Activated CD4-positive, alpha-beta T cell treated with anti-CD3 and anti-CD28 coated beads, Interleukin-2, amount 50 U/mL, for 24 hours (primary cell): Measurements from ENCODE around the gene FOXP2.
"Not testable (repeated sequence)": the region's sequence is repeated elsewhere in the genome, so short reads cannot be mapped to it uniquely, and the experiment has no call there.

Experiments used
- DNase-seq, 2 donors: peaks; one replicate each; pipeline ENCODE4 v3.0.0-alpha.2; 2020; ENCODE audit warnings: low read depth in 1 of 2, low spot score in 1 of 2

The FOXP2 gene

DNA sequence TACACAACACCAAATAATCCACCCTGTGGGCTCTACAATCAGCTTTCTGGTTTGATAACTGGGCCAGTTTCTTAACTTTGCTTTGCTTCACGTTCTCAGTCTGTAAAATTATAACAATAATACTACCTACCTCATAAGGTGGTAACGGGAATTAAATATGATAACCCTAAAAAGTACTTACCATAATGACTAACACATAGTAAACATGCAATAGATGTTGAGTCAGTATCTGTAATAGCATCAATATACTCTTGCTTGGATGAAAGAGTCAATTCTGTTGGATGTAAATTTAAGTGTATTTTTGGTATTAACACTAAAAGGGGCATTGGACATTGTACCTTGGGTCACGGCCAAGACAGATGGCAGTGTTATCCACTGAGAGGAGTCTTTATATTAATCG is 160.5 kb downstream of the FOXP2 start:
- DNase-seq: no peak

DNA sequence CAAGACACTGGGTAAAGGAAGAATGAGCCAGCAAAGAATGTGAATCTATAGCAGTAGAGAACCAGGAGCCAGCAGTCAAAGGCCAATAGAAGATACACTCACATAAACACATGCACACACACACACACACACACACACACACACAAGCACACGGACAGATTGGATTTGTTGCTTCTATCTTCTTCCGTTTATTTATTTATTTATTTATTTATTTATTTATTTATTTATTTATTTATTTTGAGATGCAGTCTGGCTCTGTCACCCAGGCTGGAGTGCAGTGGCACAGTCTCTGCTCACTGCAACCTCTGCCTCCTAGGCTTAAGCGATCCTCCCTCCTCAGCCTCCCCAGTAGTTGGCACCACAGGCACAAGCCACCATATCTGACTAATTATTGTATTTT is 166.3 kb downstream of the FOXP2 start:
- DNase-seq: not testable (repeated sequence)

DNA sequence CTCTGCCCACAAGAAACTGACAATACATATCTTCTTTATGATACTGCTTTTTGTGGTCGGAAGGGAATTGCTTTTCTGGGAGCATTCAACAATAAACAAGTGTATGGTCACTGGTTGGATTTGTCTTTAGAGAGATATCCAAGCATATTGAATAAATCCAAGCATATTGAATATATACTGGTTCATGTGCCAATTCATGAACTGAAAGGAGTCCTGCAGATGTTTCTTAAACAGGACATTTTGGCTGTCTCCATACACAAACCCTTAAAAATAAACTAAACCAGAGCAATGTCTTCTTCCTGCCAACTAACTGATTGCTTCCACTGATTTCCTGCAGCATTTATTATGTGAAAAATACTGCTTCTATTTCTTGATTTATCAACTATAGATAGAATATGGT is 173.9 kb downstream of the FOXP2 start:
- no peak for DNase-seq

DNA sequence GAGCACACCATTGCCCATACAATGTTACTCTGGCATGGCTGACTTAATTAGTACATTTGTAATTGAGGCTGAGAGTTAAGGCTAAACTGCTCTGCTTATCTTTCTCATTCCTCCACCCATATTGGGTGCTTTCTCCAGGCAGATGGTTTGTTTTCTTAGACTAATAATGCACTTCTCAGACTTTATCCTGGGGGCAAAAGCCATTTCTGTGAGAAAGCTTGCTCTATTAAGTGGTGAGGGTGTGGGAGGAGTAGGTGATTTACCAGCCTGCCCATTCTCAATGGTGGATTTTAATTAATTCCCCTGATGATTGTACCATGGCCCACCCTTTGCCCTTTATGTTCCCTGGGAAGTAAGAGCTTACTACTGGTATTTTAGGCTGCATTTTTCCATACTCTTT is 174.8 kb downstream of the FOXP2 start:
- DNase-seq: no peak

DNA sequence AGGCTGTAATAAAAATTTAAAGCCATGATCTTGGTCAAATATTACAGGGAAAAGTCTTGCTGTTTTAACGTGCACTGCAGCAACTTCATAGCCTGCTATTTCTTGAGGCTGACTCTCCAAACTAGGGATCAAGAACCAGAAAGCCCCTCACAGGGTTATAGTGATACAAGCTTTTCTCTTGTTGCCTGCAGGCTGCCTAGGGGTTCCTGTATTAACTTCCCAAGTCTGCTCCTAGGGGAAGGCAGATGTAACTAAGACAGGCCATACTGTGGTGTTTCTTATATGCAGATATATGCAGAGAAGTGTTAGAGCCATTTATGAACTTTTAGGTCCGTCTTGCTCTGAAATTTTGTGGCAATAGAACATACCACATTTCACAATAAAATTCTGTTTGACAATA is 175.7 kb downstream of the FOXP2 start:
- no peak for DNase-seq

DNA sequence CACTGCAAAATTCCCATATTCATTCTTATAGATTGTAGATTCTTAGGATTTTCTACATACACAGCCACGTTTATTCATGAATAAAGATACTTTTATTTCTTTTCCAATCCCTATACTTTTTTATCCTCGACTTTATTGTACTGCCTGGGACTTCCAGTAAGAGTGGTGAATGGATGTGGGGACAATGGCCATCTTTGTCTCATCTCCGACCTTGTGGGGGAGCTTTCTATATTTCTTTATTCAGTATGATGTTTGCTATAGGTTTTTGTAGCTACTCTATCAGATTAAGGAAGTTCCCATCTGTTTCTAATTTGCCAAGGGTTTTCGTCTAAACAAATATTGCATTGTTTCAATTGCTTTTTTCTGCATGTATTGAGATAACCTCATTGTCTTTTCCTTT is 184.3 kb downstream of the FOXP2 start:
- no peak for DNase-seq

DNA sequence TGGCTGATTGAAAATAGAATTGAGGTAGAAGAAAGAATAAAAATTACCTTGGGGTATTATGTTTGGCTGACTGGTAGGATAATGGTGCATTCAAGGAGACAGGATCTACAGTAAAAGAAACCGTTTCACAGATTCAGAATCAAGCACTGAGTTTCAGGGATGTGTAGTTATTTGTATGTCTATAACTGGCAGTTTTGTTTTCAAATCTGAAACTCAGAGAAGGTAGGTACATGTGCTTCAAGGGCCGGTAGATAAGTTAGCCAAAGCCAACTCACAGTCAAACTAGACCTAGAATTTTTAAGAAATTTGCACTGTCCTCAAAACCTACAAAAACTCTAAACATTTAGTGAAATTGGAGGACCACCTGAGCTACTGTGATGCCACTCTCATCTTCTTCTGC is 191.5 kb downstream of the FOXP2 start:
- DNase-seq: no peak

DNA sequence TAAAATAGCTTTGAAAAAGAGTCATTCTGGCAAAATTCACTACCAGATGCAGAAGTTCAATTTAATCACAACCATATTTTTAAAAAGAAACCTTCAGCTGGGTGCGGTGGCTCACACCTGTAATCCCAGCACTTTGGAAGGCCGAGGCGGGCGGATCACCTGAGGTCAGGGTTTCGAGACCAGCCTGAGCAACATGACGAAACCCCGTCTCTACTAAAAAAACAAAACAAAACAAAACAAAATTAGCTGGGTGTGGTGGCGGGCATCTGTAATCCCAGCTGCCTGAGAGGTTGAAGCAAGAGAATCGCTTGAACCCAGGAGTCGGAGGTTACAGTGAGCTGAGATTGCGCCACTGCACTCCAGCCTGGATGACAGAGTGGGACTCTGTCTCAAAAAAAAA is 194.2 kb downstream of the FOXP2 start:
- DNase-seq: not testable (repeated sequence)

DNA sequence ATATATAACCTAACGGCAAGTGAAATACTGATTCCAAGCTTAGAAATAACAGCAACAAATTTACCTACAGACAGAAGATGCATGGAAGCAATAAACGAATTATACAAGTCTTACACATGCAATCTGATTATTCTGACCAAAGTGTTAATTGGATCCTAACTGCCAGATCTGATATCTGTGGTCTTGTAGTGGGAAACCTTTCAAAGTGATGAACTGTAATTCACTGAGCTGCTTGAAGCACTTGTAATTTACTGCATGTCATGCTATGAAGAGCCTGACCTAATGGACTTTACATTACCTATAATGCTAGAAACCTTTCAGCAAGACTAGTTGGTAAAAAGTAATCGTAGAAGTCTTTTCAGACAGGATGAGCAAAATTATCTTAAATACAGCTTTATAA is 205.6 kb downstream of the FOXP2 start:
- DNase-seq: no peak

DNA sequence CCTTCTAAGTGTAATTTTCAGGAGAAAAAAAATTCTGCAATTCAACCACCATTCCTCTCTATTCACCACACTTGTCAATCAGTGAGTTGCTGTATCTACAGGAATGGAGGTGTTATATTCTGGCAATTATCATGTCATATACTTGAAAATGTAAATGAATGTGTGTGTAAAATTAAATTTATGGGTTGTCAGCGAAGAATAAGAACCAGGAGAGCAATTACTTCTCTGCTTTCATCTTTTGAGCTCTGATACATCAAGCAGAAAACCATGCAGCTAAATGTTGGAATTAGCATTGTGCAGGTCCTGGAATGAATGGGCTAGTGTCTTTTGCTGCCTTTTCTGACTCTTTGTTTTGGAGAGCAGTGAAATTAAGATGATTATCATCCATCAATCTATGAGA is 207.6 kb downstream of the FOXP2 start:
- DNase-seq: no peak

DNA sequence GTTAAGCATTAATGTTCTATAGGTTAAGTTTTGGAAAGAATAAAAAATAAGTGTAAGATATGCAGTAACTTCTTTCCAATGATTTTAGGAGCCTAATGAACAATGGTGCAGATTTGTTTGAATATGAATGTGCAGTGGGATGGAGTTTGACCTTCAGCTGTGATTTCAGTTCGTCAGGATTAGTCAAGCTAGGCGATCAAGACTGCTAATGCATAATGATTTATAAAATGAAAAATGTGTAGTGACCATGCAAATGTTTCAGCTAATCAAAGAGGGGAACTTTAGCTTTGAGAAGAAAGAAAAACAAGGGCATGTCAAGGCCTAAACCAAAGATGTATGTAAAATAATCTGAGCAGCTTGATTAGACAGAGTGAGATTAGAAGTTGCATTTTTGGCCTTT is 208.5 kb downstream of the FOXP2 start:
- no peak for DNase-seq

DNA sequence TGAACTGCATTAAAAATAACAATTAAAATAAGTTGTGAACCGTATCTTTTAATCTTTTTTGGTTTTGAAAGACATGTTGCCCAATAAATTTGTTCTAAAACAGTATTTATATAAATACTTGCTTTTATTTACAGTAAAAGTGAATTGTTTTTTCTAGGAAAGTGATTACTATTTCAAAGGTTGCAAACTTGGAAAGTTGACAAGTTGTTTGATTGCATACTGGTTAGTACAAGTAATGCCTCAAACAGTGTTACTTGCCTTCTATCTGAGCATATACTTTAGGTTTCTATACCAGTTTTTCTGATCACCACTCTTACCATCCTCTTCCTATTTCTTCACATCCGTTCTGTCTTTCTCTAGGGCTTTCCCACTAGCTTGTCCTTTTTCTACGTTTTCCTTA is 212.6 kb downstream of the FOXP2 start:
- no peak for DNase-seq

DNA sequence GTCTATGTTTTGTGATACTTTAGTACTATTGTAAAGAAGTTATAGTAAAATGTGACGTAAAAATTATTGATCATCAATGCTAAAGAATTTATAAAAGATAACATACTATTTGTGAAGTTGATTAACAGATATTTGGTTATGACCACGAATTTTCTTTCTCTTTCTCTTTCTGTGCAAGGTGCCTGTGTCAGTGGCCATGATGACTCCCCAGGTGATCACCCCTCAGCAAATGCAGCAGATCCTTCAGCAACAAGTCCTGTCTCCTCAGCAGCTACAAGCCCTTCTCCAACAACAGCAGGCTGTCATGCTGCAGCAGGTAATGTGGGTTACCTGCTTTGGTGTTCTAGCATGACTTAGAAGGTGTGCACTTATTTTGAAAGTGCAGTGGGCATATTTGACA is 213.7 kb downstream of the FOXP2 start:
- DNase-seq: no peak

DNA sequence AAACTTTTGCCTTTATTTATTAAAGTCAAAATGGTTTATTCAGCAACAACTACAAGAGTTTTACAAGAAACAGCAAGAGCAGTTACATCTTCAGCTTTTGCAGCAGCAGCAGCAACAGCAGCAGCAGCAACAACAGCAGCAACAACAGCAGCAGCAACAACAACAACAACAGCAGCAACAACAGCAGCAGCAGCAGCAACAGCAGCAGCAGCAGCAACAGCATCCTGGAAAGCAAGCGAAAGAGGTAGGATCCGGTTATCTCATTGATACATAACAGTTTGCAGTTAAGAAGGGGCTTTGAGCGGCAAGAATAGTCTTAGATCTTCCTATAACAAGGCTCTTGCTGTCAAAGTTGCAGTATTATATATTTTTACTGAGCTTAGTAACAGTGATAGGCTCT is 215.1 kb downstream of the FOXP2 start:
- no peak for DNase-seq

DNA sequence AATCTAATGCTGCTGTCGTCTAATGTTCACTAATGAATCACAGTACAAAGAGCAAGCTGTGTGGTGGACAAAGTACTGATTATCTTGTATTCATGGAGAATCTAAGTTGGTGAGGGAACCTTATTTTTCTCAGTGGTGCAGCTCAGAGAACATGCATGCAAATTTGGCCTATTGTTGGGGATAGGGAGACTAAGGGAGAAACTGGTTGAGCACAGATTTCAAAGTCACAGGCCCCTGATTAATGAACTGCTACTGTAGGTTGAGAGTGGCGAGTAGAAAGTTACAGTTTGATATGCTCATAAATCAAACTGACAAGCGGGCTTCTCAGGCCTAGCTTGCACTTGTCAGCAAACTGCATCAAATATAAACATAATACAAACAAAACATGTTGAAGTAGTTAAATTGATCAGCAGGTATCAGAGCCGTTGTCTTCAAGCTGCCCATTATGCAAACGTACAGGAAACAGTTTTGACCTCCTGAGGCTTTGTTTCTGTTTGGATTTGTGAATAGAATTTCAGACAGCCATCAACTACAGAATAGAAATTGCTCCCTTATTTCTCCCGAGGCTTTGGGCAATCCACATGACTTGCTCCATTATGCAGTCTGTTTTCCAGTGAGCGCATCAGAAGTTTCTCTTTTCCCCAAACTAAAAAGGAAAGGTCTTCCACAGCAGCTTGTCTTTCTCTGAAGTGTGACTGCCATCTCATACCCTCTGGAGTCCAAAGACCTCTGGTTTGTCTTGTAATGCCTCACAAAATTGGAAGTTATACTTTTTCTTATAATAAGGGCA is 215.8 kb downstream of the FOXP2 start:
- no peak for DNase-seq

DNA sequence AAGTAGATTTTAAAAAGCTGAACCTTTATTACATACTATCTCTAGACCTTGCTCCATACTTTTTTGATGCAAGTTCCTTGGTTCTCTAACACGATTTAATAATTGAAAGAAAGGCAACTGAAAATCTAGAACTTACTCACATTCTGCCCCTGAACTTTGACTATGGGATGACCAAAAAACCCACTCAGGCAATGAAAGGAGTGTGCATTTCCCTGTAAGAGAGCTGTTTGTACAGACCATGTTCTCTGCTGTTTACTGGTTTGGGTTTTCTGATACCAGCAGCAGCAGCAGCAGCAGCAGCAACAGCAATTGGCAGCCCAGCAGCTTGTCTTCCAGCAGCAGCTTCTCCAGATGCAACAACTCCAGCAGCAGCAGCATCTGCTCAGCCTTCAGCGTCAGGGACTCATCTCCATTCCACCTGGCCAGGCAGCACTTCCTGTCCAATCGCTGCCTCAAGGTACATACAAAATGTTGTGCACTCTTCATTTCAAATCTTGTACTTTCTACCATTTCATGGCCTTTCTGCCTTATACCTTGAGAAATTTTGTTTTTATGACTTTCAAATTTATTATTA is 216.7 kb downstream of the FOXP2 start:
- no peak for DNase-seq

DNA sequence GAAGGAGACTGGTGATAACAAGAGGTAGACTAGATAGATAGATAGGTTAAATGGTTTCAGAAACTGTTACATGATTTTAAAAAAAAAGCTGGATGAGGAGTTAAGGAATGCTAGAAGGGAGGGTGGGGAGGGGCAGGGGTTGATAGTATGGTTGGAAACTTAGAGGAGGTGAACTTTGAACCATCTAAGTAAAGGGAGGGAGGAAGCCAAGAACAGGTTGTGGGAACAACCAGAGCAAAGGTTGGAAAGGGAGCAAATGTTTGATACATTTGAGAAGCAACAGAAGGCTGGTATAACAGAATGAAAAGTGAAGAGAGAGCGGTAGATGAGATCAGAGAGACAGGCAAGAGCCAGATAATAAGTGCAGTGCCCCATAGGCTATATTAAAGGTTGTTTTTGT is 224.8 kb downstream of the FOXP2 start:
- DNase-seq: no peak

DNA sequence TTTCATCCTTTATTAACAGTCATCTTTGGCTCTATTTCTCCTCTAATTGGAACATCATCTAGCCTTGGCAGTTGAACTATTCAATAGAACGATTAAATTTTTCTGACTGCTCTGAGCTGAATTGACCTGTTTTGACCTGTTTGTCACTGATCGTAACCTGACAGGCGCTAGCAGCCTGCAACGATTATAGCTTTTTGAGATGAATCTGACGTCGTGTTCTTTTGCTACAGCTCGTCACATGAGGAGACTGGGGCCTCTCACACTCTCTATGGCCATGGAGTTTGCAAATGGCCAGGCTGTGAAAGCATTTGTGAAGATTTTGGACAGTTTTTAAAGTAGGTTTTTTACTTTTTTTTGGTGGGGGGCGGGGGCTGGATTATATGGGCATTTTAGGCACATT is 229.8 kb downstream of the FOXP2 start:
- DNase-seq: no peak

DNA sequence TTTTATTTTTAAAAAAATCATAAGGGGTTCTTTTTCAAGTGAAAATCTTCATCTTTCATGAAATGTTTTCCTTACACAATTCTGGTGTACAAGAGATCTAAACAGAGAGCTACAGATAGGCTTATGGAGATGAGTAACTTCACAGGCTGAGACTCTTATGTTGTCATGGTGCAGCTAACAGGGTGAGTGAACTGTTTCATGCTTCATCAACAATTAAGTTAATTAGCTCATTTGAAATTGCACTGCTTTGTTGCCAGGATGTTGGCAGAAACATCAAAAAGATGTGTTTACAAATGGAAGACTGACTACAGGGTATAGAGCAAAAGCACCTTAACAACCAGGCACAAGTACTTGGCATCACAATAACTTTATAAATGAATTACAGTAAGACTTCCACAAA is 230.8 kb downstream of the FOXP2 start:
- DNase-seq: no peak

DNA sequence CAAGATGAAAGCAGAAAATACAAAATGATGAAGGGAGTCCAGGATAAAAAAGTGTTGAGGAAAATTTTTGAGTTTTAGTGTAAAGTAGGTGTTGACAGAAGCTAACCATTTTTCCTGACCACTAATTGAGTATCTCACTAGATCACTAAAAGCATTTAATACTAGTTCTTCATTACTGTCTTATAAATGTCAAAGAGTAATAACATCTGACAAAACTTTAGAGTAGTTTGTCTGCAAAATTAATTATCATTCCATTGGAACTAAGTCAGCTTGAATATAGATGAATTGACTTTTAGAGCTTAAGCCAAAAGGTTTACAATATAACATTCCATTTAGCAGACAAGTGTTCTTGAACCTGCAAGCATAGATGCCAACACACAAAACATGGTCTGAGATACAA is 232.9 kb downstream of the FOXP2 start:
- no peak for DNase-seq

DNA sequence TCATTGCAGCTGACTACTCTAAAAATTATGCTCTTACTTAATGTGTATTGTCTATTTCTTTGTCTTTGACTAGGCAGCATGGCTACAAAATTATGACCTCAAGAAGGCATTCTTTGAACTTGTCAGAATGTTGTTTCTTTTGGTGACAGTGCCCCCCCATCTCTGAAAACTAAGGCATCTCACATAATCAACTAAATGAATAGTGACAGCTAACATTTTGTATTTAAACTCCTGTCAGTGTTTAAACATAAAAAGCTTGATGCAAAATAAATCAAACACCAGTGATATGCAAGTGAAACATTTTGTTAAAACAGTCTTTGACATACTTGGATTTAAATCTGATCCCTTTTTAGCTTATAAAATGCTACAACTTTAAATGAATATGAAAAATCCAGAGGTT is 233.5 kb downstream of the FOXP2 start:
- DNase-seq: no peak

DNA sequence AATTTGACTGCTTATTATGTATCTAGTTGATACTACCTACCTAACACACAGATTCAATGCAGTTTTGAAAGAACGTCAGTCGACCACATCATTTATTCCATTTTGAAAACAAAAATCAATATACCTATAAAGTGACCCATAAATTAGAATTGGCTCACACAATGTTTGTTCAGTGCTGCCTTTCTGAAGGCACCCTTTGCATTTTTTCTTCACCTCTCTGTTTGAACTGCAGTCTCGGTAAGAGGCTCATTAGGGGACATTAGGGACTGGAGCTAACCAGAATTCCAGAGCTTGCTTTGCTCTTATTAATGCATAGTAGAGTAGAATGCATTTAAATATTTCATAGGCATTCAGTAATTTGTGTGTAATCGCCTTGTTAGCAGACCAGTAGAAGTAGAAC is 234.1 kb downstream of the FOXP2 start:
- no peak for DNase-seq

DNA sequence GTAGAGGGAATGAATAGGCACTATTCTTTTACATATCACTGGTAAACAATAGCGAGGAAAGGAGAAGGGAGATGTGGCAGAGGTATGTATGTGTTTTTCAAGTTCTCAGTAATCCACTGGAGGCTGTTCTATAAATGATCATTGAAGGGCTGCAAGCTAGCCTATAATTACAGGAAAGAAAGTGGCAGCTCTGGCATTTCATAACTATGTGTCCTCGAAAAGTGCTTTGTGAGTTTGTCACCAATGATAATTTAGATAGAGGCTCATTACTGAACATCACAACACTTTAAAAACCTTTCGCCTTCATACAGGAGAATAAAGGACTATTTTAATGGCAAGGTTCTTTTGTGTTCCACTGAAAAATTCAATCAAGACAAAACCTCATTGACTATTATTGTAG is 235.1 kb downstream of the FOXP2 start:
- no peak for DNase-seq
